ENCODE measurements around the gene ETFA. TPM values are rescaled to one million over a fixed set of nuclear protein-coding genes. Genes with fewer than 3 reads are reported as not detected.

ETFA gene
- total RNA-seq, 4 donors from 2014 or later, result 62.7 to 88.4 (median 75.9) TPM

GRCh38 chr15:76191539-76192244 lies 119.6 kb downstream of the ETFA start:
- Histone ChIP-seq H3K27ac (no peak overlapping the region), H3K4me1 (peaks cover 0 to 12% of the 10 kb centered on the region in 2 donors), H3K27me3 (no peaks in the 10 kb centered on the region), H3K36me3 (no peaks in the 10 kb centered on the region), H3K4me3 (replicated peaks in 1 of 3) (no peak overlapping the region), H3K9me3 (no peaks in the 10 kb centered on the region)
- no peak for DNase-seq
- intact Hi-C loops (cut with DNase I), result loop anchor here (5.0 to 10.0 kb wide), 2 partner anchors 146 to 653 kb away; partner anchors contain the start of gene ISL2
- TF ChIP-seq POLR2A (IDR thresholded peaks at IDR 0.05), result no peak
- no peak for TF ChIP-seq CTCF (IDR thresholded peaks at IDR 0.05)
- 62 to 80% methylated on average over 13 to 28 of the region's 55 CpGs for WGBS, 2 donors

DNA sequence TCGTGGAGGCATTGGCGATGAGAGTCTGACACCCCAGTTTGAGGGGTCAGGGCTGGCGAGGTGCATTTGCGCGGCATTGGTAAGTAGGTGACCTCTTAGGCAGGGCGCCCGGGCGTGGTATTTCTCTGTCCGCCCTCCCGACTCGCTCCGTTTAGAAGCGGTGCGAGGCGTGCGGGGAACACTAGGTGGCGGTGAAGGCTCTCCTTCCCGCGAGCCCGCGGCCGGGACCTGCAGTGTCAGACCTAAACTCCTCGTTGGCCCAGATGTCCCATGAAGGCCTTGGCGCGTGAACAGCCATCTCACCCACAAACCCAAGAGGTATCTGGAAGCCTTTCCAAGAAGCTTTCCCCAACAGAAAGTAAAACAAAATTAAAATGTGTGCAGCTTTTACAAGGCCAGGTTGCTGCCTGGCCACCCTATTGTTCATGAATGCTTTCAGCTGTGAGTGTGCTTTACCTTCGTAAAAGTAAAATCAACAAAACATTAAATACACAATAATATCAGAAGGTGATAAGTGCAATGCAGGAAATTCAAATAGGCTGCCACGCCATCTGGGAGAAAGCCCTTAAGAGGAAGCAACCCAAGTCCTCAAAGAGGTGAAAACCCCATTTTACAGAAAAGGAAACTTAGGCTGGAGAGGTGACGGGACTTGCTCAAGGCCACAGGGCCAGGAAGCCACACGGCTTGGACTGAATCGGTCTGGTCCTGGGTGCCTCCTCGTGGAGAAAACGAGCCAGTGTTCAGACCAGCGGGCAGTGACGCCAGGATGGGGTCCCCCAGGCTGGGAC lies 120.3 kb downstream of the ETFA start:
- TF ChIP-seq POLR2A (IDR thresholded peaks at IDR 0.05), result no peak
- TF ChIP-seq CTCF (IDR thresholded peaks at IDR 0.05), result peak; percentile 56 to 89 (median 76)
- Histone ChIP-seq H3K4me3 (replicated peaks in 1 of 3) (no peak overlapping the region), H3K27ac (no peak overlapping the region), H3K36me3 (no peaks in the 10 kb centered on the region), H3K4me1 (peaks cover 0 to 8% of the 10 kb centered on the region in 2 donors), H3K27me3 (no peaks in the 10 kb centered on the region), H3K9me3 (no peaks in the 10 kb centered on the region)
- 25 to 27% methylated on average over 28 to 29 of the region's 34 CpGs for WGBS, 2 donors
- intact Hi-C loops (cut with DNase I), result loop anchor here (5.0 to 10.0 kb wide), 2 partner anchors 146 to 654 kb away; partner anchors contain the start of gene ISL2
- DNase-seq, result peak; percentile 72 to 81

DNA sequence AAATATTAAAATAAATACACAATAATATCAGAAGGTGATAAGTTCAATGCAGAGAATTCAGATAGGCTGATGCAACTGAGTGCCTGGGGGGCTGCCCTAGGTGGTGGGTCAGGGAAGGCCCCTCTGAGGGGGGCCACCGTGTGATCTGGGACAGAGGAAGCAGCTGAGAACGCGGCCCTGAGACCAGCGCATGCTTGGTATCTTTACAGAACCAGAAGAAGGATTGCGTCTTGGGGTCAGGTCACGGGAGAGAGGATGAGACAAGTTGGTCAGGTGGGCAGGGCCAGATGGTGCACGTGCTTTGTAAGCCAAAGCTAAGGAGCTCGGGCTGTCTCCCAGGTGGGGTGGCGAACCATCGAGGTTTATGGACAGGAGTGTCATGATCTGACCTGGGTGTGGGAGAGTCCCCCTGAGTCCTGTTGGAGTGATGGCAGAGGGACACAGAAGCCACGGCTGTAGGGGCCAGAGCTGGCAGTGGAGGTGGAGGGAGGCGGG lies 121.2 kb downstream of the ETFA start:
- no peak for DNase-seq

GRCh38 chr15:76189106-76189505 lies 122.2 kb downstream of the ETFA start:
- DNase-seq, result no peak
- intact Hi-C loops (cut with DNase I), result no loop called here
- no peaks in the 10 kb centered on the region for H3K36me3 ChIP-seq
- peaks cover 0 to 8% of the 10 kb centered on the region in 2 donors for H3K4me1 ChIP-seq
- no peak overlapping the region for H3K27ac ChIP-seq
- H3K4me3 ChIP-seq (replicated peaks in 1 of 3), result no peak overlapping the region
- no peaks in the 10 kb centered on the region for H3K27me3 ChIP-seq
- WGBS, 2 donors, result 53 to 68% methylated on average over 2 of the region's 2 CpGs
- no peaks in the 10 kb centered on the region for H3K9me3 ChIP-seq
- no peak for TF ChIP-seq CTCF (IDR thresholded peaks at IDR 0.05)
- no peak for TF ChIP-seq POLR2A (IDR thresholded peaks at IDR 0.05)

More for the DNA sequence above, 121.2 kb downstream of the ETFA start:
- H3K36me3 ChIP-seq, result no peaks in the 10 kb centered on the region
- intact Hi-C loops (cut with DNase I), result loop anchor here (5.0 to 10.0 kb wide), 2 partner anchors 147 to 655 kb away; partner anchors contain the start of gene ISL2
- H3K27me3 ChIP-seq, result no peaks in the 10 kb centered on the region
- H3K4me1 ChIP-seq, result peaks cover 0 to 8% of the 10 kb centered on the region in 2 donors
- TF ChIP-seq CTCF (IDR thresholded peaks at IDR 0.05), result no peak
- no peak for TF ChIP-seq POLR2A (IDR thresholded peaks at IDR 0.05)
- H3K9me3 ChIP-seq, result no peaks in the 10 kb centered on the region
- 47 to 63% methylated on average over 12 of the region's 12 CpGs for WGBS, 2 donors
- no peak overlapping the region for H3K4me3 ChIP-seq (replicated peaks in 1 of 3)
- H3K27ac ChIP-seq, result no peak overlapping the region

All from thyroid gland (tissue), 4 donors.